ENCODE results near the gene WBP2NL. TPM values are rescaled to one million over a fixed set of nuclear protein-coding genes. Genes with fewer than 3 reads are reported as not detected.
A peak's percentile ranks its signal among the peaks of the same experiment; 100 is the strongest.

The WBP2NL gene
- total RNA-seq, 1 donor from 2014 or later, result not detected

GRCh38 chr22:42056757-42057511 is 58.3 kb downstream of the WBP2NL start:
- H3K27me3 Mint-ChIP-seq (ENCODE audit: insufficient read depth, low read depth), result peaks cover 9% of the 10 kb centered on the region
- Histone ChIP-seq H3K4me1 (no peaks in the 10 kb centered on the region), H3K4me3 (no peak overlapping the region), H3K79me2 (ENCODE audit: low read depth) (no peaks in the 10 kb centered on the region), H3K9ac (no peak overlapping the region), H4K20me1 (ENCODE audit: low read depth) (no peaks in the 10 kb centered on the region), H2AFZ (replicated peaks) (no peak overlapping the region), H3F3A (ENCODE audit: low read depth) (peaks cover 5% of the 10 kb centered on the region), H3K27ac (no peak overlapping the region), H3K4me2 (no peak overlapping the region), H3K27me3 (no peaks in the 10 kb centered on the region), H3K36me3 (peaks cover 3% of the 10 kb centered on the region), H3K9me3 (ENCODE audit: low read depth) (peaks cover 10% of the 10 kb centered on the region)
- no peak for TF ChIP-seq CTCF (IDR thresholded peaks at IDR 0.05)
- no peak for TF ChIP-seq EZH2phosphoT487 (IDR thresholded peaks at IDR 0.05)
- no peak for TF ChIP-seq EZH2 (IDR thresholded peaks at IDR 0.05)
- no peak for DNase-seq (ENCODE audit: low spot score)
- H3K4me3 Mint-ChIP-seq, result no peak overlapping the region
- no peaks in the 10 kb centered on the region for H3K4me1 Mint-ChIP-seq
- peaks cover 18% of the 10 kb centered on the region for H3K9me3 Mint-ChIP-seq
- no peak overlapping the region for H3K27ac Mint-ChIP-seq
- peaks cover 32% of the 10 kb centered on the region for H3K36me3 Mint-ChIP-seq

GRCh38 chr22:42060489-42060888 is 61.9 kb downstream of the WBP2NL start:
- Histone ChIP-seq H4K20me1 (ENCODE audit: low read depth) (no peaks in the 10 kb centered on the region), H3K27me3 (no peaks in the 10 kb centered on the region), H3K36me3 (peaks cover 3% of the 10 kb centered on the region), H2AFZ (replicated peaks) (no peak overlapping the region), H3F3A (ENCODE audit: low read depth) (peaks cover 5% of the 10 kb centered on the region), H3K9ac (no peak overlapping the region), H3K4me1 (no peaks in the 10 kb centered on the region), H3K4me3 (no peak overlapping the region), H3K4me2 (no peak overlapping the region), H3K9me3 (ENCODE audit: low read depth) (peaks cover 10% of the 10 kb centered on the region), H3K27ac (no peak overlapping the region), H3K79me2 (ENCODE audit: low read depth) (no peaks in the 10 kb centered on the region)
- H3K27ac Mint-ChIP-seq, result no peak overlapping the region
- no peak overlapping the region for H3K4me3 Mint-ChIP-seq
- no peak for DNase-seq (ENCODE audit: low spot score)
- H3K27me3 Mint-ChIP-seq (ENCODE audit: insufficient read depth, low read depth), result peaks cover 12% of the 10 kb centered on the region
- peaks cover 40% of the 10 kb centered on the region for H3K36me3 Mint-ChIP-seq
- no peak for TF ChIP-seq CTCF (IDR thresholded peaks at IDR 0.05)
- no peak for TF ChIP-seq EZH2phosphoT487 (IDR thresholded peaks at IDR 0.05)
- TF ChIP-seq EZH2 (IDR thresholded peaks at IDR 0.05), result no peak
- peaks cover 5% of the 10 kb centered on the region for H3K4me1 Mint-ChIP-seq
- H3K9me3 Mint-ChIP-seq, result peaks cover 18% of the 10 kb centered on the region

GRCh38 chr22:42061041-42061440 is 62.5 kb downstream of the WBP2NL start:
- peaks cover 43% of the 10 kb centered on the region for H3K36me3 Mint-ChIP-seq
- peak overlapping the region; percentile 50 for H3K27ac Mint-ChIP-seq

More at GRCh38 chr22:42061041-42061440, 62.5 kb downstream of the WBP2NL start:
- H3K4me1 ChIP-seq, result no peaks in the 10 kb centered on the region
- H3K9ac ChIP-seq, result no peak overlapping the region
- no peaks in the 10 kb centered on the region for H3K27me3 ChIP-seq
- Mint-ChIP-seq H3K4me3 (no peak overlapping the region), H3K9me3 (peaks cover 18% of the 10 kb centered on the region), H3K4me1 (peaks cover 9% of the 10 kb centered on the region), H3K27me3 (ENCODE audit: insufficient read depth, low read depth) (peaks cover 12% of the 10 kb centered on the region)
- peaks cover 3% of the 10 kb centered on the region for H3K36me3 ChIP-seq
- H3K27ac ChIP-seq, result no peak overlapping the region
- no peak overlapping the region for H3K4me3 ChIP-seq
- H2AFZ ChIP-seq (replicated peaks), result no peak overlapping the region
- H4K20me1 ChIP-seq (ENCODE audit: low read depth), result no peaks in the 10 kb centered on the region
- no peak overlapping the region for H3K4me2 ChIP-seq
- H3F3A ChIP-seq (ENCODE audit: low read depth), result peaks cover 5% of the 10 kb centered on the region
- TF ChIP-seq CTCF (IDR thresholded peaks at IDR 0.05) (no peak), EZH2 (IDR thresholded peaks at IDR 0.05) (no peak), EZH2phosphoT487 (IDR thresholded peaks at IDR 0.05) (no peak)
- no peaks in the 10 kb centered on the region for H3K79me2 ChIP-seq (ENCODE audit: low read depth)
- no peak for DNase-seq (ENCODE audit: low spot score)
- H3K9me3 ChIP-seq (ENCODE audit: low read depth), result peaks cover 10% of the 10 kb centered on the region

Data from neural progenitor cell (in vitro differentiated cells).